Loucy (cell line): ENCODE measurements around the gene CHURC1.

Source experiments
- CTCF ChIP-seq: fragments of 200-600 bp; sonication (generic); conservative IDR thresholded peaks from 2 replicates; pipeline ENCODE4 v1.5.1; 2014; ENCODE audit warnings: mild to moderate bottlenecking, antibody characterized with exemption, low read length
- EZH2phosphoT487 ChIP-seq: fragments of 200-600 bp; IDR thresholded peaks from 2 replicates; pipeline ENCODE4 v1.6.1; 2018; ENCODE audit warnings: antibody characterized with exemption, mild to moderate bottlenecking, moderate library complexity, borderline replicate concordance

DNA sequence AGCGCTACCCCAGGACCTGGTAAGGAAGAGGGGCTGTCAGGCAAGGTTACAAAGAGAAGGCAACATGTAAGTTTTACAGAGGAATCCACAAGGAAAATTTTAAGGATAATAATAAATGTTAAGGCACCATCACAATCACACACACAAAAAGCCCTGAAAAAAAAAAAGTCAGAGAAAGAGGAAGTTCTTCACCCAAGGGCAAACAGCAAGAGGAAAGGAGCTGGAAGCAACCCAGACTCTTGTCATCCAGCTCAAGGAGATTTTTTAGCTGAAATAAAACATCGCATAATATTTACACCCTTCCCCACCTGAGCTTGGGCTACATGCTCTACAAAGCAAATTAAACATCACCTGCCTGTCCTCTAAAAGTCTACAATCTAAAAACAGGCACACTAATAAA, 44.1 kb upstream of the CHURC1 start:
- TF ChIP-seq CTCF = no peak
- TF ChIP-seq EZH2phosphoT487 = no peak
